Stimulated activated CD8-positive, alpha-beta memory T cell treated with anti-CD3 and anti-CD28 coated beads, Interleukin-2, amount 100 ng/mL, for 48 hours (primary cell): ENCODE data around the gene PCSK2.

Experiments
- DNase-seq, 2 donors: peaks; one replicate each; pipeline ENCODE4 v3.0.0-alpha.2; 2020; ENCODE audit warnings: low read depth in 2 of 2

Gene PCSK2

DNA sequence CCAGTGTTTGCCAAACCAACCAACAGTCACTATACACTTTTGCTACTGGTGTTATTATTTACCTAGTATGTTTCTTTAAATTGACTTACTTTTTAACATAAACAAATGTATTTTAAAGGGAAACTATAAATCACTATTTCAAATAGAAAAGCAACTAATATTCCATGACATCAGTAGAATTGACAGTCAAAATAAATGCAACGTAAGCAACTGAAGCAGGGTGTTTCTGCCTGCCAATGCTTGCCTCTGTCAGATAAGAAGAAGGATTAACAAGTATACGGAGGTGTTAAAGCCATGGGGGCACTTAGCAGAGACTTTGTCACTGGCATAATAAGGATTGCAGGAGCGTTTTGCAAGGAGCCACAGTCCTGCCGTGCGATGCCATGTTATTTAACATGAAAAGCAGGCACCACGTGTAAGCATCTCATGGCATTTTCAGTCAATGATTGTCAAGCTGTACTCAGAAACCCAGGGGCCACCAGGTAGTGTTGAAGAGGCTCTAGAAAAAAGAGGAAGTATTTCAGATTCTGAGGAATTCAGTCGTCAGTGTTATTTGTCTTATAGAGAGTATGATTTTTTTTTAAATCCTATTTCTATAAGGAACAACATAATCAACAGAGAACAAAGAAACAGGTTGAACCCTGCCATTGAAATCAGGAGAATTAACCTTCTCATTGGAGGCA is 172.6 kb downstream of the PCSK2 start:
- DNase-seq: no peak

DNA sequence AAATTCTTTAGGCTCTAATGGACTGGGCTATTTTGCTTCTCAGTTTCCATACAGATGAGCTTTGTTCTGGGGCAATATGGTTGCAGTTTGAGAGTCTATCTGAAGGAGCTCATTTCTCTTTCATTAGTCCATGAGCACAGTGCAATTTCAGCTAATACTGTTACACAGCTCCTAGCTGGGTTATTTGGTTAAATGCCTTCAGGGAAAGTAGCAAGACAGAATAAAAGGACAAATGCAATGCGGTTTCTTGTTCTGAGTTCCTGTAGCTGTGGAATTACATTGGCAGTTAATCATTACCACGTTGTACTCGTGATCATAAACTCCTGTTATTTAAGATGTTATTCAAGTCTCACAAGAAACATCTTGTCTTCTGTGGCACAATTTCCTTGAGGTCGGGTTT is 176.6 kb downstream of the PCSK2 start:
- no peak for DNase-seq

DNA sequence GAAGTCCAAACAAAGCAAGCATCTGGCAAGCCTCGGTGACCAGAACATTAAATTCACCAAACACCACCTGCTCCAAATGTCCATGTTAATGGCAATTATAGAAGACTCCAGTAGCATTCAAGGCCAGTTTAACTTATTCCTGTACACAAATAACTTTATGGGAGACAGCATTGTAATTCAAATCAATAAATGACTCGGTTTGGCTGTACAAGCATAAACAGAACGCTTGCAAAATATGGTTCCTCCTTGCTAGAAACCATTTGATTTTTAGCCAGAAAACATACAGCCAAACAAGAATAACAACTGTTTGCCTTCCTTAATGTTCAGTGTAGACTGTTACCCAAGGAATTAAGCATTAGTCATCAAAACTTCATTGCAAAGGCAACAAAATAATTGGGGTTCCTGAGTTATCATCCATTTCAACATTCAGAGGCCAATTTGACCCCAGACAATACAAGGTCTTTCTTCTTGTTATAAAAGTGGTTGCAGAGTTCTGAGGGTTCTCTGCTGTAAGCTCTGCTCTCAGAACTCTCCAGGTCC is 179.3 kb downstream of the PCSK2 start:
- DNase-seq: no peak

DNA sequence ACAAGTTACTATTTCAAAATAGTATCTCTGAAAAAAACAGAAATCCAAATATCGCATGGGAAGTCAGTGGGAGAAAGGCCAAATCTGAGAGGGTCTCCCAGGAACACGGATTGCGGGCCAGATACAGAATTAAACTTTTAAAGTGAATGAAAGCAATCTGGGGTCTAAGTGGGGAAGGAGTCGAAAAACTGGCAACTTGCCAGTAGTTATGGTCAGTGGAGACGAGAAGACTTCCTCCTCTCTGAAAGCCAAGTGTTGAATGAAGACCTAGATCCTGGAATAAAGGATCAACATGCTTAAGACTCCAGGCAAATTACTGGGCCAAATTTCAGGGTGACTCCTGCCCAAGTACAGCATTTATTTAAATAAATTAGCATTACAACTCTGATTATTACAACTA is 180.7 kb downstream of the PCSK2 start:
- no peak for DNase-seq

DNA sequence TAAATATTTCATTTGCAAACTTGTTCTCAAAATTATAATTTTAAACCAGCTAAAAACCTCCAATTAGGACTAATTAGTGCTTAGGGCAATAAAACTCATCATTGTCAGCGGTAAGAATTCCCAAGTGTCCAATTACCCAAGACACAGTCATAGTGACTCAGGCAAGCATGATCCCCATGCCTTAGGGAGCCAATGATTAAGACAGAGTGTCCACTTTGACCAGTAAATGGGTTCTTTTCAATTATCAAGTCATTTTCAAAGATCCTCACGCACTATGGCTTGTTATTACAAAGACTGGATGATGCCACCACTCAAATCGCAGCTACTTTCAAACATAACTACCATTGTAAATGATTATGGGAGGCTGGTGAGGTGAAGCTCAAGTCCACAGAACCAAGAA is 190.4 kb downstream of the PCSK2 start:
- DNase-seq: no peak

DNA sequence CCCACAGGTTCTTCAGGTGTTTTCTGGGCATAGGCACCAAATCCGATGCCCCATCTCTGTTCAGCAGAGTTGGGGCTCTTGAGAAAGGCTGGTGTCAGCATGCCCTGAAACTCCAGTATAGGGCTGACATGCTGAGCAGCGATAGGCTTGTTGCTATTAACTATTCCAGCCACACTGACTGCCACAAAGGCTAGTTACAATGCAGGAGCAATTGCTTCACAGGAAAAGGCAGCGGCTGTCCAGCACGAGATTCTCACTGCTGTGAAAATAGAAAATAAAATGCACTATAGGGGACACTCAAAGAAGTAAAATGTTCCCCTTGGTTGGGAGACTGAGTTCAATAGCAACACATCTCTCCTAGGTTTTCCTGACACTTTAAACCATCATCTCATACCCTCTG is 191.9 kb downstream of the PCSK2 start:
- no peak for DNase-seq

DNA sequence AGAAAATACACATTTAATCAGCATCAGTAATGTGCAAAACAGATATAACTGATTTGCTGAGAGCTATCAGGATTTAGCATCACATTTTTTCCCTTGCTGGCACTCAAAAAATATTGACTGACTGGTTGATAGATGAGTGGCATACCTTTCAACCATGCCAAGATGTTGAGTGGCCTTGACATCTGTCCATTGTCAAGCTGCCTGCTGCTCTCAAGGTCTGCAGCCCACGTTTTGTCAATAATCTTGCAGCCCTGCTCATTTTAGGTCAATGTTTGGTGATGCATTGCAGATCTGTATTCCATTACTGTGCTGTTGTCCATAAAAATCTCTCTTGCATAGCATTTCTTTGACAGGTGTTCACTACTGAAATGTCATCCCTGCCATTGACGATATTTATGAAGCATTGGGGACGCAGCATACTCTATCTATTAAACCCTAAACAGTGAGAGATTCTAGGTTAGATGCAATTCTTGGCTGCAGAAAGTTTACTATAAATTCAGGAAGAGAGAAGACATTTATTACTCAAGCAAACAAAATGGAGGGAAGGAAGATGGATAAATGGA is 192.7 kb downstream of the PCSK2 start:
- DNase-seq: no peak

DNA sequence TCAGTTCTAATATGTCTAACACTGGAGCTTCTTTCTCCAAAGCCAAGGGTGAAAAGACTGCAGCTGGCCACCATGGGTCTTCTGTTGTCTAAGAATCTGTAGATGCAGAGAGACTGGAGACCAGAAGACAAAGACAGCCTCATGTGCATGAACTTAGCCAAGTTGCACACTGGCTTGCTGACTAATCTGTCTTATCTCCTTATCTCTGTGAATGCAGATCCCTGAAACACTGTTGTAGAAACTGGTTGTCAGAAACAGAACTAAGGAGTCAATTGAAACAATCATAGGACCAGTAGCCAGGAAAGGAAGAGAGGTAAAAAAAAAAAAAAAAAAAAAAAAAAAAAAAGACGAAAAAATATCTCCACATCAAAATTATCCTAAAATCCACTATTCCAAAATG is 194.7 kb downstream of the PCSK2 start:
- no peak for DNase-seq

DNA sequence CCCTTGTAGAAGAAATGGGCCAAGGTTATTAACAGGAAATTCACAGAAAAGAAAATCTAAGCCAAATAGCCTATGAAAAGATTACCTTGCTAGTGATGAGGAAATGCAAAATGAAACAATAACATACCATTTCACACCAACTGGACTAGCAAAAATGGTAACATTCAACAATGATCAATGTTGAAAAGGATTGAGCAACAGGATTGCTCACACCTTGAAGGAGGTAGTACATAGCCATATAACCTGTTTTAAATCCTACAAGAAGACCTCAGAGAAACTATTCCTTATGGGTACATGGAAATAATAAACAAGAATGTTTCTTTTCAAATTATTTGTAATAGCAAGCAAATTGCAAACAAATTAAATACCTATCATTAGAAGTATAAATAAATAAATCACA is 196.9 kb downstream of the PCSK2 start:
- DNase-seq: no peak

DNA sequence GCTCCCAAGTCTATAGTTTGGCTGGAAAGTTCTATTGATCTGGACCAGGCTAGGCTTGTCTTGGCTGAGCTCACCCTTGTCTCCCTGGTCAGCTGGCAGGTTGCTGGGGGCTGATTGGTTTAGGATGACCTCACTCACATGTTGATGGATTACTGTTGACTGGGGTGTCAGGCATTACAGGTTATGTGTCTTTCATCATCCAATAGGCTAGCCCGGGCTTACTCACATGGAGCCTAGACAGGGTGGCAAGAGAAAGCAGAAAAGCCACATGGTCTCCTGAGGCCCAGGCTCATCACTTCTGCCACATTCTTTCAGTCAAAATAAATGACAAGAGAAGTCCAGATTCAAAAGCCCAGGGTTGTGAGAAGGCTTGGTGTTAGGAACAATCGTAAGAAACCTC is 200.8 kb downstream of the PCSK2 start:
- DNase-seq: no peak

DNA sequence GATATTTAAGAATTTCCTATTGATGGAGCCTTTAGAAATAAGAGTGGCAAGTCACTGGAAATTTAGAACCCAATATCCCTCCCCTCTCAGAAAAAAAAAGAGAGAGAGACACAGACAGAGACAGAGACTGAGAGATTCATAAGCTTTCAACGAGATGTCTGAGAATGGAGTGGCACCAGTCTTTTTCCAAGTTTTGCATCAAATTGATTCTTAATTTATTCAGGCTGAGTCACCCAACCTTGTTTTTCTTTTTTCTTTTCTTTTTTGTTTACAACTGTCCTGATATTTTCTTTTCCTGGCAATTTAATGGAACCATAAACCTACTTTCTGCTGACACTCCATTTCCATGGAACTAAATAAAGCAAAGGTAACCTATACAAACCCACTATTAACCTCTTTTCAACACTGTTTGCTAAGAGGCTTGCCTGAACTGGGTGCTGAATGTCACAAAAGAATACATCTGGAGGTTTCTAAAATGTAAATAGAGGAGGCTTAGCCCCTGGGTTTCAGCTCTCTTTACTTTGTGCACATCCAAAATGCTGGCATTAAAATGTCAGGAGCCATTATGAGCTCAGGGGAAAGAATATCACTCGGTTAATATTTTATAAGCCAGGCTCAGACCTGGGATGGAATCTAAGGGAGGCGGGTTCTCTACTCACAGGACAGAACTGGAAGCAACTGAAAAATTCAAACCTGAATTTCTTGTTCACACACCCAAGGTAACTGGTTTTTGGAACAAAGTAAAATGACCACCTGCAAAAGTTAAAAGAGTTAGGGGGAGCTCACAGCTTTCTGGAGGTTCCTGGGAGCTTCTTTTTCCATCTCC is 203.5 kb downstream of the PCSK2 start:
- DNase-seq: no peak

DNA sequence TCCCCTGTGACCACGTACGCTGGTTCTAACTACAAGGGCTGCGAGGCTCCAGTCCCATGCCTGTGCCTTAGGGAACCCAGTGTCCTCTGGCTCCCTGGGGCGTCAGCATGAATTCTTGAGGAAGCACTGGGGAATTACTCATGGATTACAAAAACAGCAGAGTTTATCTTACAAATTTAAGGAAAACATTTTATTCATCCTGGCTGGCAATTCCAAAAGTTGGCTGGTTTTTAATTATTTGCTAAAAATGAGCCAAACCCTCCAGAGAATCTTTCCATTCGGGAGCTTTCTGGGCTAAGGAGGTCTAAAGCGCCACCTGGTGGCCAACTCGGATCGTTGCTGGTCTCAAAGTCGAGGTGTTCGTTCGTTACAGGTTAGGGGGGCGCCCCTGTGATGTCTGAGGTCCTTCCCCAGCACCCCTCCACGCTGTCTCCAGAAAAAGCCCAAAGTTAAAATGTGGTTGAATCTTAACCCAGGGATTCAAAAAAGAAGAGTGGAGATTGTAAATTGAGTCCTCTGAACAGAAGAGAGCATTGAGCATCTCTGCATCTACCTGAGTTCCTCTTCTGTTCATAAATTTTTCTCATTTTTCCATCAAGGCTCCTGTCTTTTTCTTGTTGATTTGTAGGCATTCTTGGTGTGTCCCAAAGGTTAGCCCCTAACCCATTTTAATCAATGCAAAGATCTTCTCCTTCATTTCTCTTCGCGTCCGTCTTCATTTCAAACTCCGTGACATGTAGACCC is 205.0 kb downstream of the PCSK2 start:
- peak; percentile 25 to 27 for DNase-seq

DNA sequence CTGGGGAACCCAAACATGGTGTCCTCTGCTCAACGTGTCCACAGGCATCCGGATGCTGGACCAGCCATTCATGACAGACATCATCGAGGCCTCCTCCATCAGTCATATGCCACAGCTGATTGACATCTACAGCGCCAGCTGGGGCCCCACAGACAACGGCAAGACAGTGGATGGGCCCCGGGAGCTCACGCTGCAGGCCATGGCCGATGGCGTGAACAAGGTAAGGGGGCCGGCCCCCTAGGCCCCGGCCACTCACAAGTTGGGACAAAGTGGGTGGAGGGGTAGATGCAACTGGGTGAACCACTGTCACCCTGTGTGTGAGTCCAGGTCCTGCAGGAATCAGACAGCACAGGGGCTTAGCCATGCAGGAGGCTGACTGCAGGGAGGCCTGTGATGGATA is 209.8 kb downstream of the PCSK2 start:
- DNase-seq: no peak

DNA sequence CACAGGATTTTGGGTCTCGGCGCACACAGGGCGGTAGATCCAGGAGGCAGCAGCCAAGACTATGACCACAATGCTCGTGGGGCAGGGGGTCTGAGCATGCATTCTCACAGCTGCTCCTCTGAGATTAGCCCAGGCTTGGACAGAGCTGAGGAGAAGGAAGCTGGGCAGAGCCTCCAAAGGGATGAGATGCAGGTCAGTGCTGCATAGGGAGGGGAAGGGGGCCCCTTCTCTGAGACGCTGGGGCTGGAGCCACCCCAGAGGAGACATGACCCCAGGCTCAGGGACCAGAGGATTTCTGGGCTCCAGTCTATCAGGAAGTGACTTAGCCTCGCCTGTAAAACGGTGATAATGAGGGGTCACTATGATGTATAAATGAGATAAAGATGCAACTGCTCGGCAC is 210.4 kb downstream of the PCSK2 start:
- DNase-seq: no peak

DNA sequence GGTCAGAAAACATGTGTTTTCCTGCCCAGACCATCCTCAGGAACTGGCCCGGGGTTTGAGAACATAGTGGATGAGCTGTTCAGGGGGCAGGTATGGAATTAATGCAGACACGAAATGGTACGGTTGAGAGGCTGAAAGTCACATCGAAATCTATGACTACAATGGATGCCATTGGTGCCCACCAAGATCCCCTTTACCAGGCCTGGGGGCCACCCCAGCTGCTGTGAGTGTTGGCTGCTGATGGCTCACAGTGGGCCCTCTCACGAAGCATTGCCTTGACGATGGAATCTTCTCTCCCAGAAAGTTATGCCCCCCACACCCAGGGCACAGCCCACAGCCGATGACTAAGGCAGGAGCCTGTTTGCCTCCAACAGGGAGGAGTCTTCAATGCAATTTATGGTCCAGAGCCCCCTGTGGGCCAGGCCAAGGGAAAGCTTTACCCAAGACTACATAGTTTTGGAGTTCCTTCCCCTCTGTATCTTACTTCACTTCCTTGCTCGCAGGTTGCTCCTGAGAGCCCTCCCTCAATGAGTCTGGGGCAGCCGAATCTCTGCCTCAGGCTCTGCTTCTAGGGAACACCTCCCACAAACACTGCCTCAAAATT is 211.7 kb downstream of the PCSK2 start:
- DNase-seq: no peak

DNA sequence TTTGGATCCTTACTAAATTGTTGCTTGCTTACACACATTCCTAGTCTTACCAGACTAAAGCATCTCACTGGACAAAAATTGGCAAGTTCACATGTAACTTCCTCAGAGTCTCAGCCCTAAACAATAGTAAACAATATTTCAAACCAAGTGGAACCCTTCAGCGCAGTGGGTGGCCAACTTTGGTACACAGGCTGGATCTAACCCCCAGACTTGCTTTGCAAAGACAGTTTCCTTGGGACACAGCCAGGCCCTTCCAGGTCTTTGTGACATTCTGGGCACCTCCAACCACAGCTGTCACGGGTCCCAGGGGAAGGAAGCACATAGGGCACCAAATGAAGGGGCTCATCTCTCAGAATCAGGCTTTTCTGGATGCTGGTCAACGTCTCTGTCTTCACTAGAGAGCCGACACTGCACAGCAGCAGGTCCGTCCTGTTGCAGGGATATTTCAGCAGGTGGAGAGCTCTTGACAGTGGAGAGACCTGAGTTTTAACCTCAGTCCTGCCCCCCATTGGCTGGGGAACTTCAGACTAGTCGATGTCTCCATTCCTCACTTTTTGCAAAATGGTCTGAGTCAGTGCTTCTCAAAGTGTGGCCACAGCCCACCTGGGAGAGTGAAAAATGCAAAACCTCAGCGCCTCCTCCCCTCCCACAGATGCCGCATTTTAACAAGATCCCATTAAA is 212.9 kb downstream of the PCSK2 start:
- DNase-seq: no peak

DNA sequence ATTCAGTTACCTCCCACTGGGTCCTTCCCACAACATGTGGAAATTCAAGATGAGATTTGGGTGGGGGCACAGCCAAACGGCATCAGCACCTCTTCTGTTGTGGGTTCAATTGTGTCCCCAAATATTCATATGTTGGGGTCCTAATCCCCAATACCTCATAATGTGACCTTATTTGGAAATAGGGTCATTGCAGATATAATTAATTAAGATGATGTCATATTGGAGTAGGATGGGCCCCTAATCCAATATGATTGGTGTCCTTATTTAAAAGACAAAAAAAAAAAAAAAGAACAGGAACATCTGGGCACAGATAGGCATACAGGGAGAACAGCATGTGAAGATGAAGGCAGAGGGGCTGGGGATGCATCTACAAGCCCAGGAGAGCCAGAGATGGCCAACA is 214.9 kb downstream of the PCSK2 start:
- DNase-seq: no peak

DNA sequence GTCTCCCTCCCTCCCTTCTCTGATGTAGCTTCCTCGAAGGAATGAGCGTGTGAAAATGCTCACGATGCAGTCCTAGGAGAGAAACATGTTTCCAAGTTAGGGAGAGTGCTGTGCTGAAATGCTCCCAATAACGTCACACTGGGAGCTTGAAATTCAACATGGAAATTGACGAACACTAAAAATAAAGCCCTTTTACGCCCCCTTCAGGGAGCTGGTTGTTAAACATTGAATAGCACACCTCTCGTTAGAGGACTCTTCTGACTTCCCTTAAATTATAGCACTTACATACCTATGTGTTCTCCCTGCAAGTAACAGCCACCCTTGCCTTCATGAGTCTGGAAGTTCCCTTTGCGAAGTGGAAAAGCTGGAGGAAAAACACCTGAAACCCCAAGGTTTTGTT is 215.7 kb downstream of the PCSK2 start:
- DNase-seq: no peak

DNA sequence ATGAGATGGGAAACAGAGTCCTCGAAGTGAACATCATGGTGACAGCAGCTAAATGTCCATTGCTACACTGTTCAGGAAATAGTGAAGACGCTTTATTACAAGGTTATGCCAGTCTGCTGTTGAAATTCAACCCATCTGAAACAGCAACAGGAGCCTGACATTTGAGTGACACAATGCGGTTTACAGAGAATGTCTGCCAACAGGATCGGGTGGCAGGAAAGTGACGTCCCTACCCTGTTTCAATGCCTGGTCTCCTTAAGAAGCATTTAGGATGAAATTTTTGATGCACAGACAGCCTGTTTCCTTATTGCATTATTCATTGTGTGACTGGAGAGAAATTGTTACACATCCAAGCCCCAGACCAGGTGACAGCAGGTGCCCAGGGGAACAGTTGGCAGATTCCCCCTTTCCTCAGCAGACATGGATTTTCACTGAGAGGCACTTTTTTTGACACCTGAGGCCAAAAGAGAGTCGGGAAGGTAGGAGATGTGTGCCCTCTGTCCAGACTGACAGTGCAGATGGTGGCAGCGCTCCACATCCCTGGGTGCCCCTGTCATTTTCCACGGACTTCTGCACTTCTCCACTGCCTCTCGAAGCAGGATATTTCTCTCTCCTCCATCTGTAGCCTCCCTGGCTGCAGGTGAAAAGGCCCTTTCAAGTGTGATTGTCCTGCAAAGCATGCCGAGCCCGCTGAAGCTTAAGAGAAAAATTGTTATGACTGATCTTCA is 216.5 kb downstream of the PCSK2 start:
- DNase-seq: no peak

DNA sequence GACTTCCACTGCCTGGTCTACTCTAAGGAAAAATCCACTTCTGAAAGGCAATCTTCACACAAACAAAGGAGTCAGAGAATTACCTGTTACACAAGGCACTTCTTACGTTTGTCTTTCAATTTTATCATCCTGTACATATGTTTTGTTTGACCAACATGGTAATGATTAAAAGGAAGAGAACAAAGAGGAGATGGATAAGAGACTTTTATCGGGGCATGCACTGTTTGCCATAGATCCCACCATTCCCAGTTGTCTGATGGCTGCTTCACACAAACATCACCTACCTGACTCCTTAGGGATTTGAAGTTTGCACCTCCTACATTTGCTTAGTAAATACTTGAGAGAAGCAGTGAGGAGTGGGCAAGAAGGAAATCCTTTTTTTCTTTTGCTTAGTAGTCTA is 217.3 kb downstream of the PCSK2 start:
- DNase-seq: no peak

DNA sequence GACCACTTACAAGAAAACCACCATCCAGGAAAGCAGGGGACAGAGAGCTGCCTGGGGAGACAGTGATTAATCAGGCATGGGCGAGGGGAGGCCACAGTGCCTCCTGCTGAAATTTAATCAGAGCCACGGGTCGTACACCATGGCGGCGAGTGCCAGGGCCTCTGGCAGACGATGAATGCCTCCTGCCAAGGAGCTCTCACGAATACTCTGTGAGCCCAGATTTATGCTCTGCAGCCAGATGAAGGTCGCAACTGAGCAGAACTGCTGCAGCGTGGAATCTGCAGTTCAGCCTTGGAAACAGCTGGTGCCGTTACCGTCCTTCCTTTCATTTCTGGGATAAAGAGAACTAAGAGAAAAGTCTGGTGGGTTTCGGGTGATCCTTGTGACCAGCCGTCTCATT is 218.7 kb downstream of the PCSK2 start:
- no peak for DNase-seq
